Hematopoietic multipotent progenitor cell treated with erythropoietin and hydrocortisone succinate and interleukin-3 and kit ligand, for 6 days (in vitro differentiated cells): ENCODE data around the gene BRD3.

Experiments
- DNase-seq: peaks from one replicate; pipeline ENCODE4 v3.0.0-alpha.2; 2015

Gene BRD3

DNA sequence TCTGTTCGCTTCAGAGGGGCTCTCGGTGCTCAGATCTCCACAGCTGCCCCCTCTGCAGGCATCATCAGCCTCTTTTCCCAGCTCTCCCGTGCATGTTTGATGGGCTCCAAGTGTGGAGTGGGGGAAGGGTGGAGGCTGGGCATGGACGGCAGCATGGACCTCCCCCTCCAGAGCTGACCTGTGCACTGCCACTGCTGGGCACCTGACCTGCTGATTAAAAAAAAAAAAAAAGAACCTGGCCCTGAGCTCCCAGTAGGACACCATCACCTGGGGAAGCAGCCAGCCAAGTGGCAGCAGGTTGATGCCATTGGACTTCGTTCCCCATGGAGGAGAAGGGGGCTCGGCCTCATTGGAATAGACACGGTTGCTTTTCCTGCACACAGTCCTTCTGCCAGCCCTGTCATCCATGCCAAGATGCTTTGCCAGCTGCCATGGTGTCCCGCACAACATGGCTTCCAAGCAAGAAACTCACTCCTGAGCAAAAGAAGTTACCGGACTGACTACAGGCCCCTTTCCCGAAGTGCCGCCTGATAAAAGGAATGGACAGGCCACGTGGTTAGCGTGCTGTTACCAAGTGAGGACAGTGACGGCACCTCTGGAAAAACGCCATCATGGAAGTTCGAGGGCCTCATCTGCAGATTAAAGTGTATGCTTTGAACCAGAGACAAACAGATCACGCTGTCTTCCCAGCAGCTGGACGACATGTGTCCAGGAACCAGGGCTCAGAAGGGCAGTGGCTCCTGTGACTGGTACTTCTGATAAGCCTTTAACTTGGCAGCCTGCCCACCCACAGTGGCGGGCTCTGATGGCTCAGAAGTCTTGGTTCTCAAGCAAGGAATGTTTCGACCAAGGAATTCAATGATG, 57.3 kb downstream of the BRD3 start:
- peak; percentile 92 for DNase-seq

DNA sequence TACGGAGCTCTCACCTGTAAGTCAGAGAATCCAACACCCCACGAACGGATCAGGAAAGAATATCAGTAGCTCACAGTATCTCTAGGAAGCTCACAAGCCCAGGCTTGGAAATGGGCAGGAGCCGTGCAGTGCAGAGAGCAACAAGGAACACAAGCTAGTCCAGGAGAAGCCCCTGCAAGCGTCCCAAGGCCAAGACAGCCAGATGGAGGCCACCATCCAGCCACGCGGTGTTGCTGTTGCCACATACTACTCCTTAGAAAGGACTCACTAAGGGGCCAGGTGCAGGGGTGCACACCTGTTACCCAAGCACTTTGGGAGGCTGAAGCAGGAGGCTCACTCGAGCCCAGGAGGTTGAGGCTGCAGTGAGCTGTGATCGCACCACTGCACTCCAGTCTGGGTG, 60.3 kb downstream of the BRD3 start:
- no peak for DNase-seq

DNA sequence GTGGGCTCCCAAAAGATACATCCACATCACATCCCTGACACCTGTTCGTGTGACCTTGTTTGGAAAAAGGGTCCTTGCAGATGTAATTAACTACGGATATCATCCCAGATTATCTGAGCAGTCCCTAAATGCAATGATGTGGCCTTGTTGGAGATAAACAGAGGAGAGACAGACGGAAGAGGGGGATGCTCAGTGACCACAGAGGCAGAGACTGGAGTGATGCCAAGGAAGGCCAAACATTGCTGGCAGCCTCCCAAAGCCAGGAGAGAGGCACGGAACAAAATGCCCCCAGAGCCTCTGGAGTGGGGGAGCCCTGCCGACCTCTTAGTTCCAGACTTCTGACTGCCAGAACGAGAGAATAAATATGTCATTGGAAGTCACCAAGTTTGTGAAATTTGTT, 60.7 kb downstream of the BRD3 start:
- DNase-seq: peak; percentile 77

DNA sequence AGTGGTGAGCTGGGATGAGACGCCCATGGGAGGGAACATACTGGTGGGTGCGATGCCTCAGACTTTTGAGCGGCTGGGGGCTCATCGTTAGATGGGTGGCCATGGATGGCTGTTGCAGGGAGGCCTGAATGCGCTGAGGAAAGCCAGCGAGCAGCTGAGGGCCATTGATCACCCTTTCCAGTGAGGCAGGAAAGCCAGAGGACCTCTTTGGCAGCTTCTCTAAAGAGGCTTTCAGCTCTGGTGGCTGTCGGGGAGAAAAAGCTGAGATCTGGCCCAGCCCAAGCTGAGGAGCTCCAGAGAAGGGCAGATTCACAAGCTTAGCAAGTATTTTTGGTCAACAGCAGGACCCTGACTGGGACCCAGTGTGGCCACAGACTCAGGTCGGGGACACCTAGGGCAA, 62.4 kb downstream of the BRD3 start:
- DNase-seq: no peak

- no peak for DNase-seq
Observed at GRCh38 chr9:134004881-134005280, 62.9 kb downstream of the BRD3 start.

DNA sequence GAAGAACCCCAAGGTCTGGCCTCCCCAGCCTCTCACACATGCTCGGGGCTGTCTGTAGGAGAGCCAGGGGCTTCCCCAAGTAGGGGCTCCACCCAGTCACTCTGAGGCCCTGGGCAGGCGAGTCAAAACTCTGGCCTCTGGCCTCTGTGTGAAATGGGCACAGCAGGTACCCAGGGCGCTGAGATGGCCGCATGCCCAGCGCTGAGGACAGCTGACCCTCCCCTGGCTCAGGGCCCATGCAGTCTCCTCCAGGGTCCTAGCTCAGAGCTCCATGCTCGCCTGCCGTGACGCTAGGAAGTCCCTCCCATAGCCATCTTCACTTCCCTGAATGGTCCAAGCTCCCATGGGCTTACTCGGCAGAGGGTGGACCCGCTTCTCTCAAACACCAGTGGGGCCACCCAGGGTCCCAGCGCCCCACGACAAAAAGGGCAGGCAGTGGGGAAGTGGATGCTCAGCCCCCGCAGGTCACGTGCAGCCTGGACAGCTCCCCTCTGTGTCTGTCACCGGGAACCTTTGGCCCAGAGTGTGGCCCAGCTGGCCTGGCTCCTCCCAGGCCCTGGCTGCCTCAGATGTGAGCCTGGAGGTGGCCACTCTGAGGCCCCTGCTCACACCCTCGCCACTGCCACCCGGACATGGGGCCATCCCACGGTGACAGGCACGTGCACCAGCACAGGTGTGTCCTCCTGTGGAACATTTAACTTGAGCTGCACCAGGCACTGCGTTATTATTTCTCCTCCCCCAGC, 63.5 kb downstream of the BRD3 start:
- no peak for DNase-seq

- DNase-seq: no peak
Observed at GRCh38 chr9:134003237-134003636, 64.6 kb downstream of the BRD3 start.

- no peak for DNase-seq
Observed at GRCh38 chr9:134002796-134003195, 65.0 kb downstream of the BRD3 start.

DNA sequence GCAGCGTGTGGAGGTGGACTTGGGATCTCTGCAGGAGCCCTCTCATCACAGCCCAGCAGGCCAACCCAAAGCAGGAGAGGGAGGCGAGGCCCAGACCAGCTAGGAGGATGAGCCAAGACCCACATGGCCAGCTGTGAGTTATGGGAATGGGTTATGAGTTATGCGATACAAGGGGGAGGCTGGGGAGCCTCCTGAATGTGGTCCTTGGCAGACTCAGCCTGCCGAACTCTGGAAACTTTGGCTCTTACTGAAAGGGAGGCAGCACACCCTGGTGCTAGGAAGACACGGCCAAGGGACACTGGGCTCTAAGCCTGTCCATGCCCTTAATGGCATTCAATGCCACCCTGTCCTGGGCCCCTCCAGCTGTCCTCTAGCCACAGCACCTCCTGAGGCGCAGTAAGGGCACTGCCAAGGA, 68.0 kb downstream of the BRD3 start:
- DNase-seq: no peak

- DNase-seq: no peak
Observed at GRCh38 chr9:133998915-133999595, 68.8 kb downstream of the BRD3 start.

GRCh38 chr9:133997584-133997983, 70.2 kb downstream of the BRD3 start:
- DNase-seq: no peak

- no peak for DNase-seq
Observed at GRCh38 chr9:133996531-133997520, 71.0 kb downstream of the BRD3 start.

DNA sequence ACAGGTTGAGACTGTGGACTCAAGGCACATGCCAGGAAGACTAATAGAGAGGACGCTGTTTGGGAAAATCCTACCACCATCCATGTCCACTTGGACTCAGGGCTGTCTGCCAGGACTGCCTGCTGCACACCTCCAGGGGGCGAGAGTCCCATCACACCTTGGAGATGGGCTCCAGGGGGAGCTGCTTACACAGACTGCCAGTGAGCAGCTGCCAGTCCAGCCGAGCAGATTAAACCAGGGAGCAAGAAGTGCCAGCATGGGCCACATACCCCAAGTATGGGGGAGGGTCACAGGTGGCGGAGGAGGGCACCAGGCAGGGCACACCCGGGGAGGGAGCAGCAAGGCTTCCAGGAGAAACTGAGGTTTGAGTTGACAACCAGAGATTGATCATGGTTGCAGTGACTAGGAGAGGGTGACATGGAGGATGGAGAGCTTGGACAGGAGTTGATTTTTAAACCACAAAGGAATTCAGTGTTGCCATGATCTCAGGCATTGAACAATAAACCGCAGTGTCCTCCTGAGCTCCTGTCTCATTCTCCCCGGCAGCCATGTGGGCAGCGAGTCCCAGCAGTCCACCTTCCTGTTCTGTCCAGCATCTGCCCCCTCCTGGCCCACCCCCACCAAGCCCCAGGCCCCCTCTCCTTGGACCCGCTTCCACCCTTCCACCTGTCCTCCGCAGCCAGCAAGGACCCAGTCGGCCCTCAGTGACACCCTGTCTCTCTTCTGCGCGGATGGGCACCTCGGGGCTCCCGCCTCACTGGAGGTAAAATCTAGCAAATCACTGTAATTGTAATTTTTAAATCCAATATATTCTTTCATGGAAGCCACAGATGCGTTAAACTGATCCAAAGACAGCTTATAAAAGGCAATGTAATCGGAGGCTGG, 72.6 kb downstream of the BRD3 start:
- peak; percentile 33 for DNase-seq

DNA sequence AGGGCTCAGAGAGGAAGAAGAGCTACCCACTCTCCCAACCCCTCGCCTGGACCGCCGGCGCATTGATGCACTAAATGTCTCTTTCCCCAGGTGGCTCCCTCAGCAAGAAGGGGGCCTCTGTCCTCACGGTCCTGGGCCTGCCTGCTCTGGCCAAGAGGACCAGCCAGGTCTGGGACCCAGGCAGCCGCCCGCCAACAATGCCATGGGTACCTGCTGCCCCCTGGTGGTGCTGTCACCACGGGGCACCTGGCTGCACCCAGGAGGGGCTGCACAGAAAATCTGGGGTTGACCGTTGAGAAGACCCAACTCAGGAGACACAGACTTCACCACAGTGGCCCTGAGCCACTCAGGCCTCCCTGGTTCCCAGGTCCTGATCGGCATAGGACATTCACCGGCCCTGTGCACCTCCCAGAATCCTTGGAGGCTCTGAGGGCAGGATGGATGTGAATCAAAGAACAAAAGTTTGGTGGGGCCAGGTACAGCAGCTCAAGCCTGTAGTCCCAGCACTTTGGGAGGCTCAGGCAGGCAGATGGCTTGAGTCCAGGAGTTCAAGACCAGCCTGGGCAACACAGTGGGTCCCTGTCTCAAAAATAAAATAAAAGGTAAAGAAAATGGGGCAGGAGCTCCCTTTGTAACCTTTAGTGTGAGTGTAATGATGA, 73.3 kb downstream of the BRD3 start:
- peak; percentile 83 for DNase-seq

- no peak for DNase-seq
Observed at GRCh38 chr9:133993635-133994253, 74.1 kb downstream of the BRD3 start.

- DNase-seq: peak; percentile 80
Observed at GRCh38 chr9:133992780-133993634, 74.8 kb downstream of the BRD3 start.

DNA sequence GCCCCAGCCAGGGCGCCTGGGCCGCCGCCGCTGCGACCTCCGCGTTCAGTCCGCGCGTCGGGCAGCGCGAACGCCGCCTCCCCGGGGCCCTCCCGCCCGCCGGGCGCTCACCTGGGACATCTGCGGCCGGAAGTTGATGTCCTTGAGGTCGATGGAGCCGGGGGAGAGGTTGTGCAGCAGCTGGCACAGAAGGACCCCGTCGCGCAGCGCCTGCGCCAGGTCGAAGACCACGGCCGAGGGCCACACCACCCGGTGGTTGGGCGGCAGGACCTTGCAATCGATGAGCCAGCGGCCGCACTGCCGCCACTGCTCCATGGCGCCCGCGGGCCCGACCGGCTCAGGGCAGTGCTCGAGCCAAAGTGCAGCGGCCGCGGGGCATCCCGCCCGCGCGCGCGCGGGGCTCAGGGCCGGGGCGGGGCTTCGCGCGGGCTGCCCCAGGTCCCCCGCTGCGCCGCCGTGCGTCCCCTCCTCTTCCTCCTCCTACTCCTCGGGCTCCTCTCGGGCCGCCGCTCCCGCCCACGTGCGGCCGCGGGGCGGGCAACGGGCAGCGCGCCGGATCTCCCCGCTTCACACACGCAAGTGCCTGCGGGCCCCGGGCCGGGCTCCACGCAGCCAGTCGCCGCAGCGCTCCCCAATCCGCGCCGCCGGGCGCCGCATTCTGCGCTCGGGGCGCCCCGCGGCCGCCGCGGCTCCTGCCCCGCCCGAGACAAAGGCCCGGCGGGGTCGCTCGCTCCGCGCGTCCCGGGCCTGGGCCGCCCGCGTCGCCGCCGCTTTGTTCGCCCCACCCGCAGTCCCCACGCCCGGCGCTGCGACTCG, 75.7 kb downstream of the BRD3 start, which contains the start of gene VAV2:
TSS of gene VAV2 (minus strand) at position 361 of the 816 bp plus-strand sequence. CDS start at position 315, 46 bp downstream.
- DNase-seq: peak; percentile 41
